ENCODE measurements around the gene CEP97.

The CEP97 gene

DNA sequence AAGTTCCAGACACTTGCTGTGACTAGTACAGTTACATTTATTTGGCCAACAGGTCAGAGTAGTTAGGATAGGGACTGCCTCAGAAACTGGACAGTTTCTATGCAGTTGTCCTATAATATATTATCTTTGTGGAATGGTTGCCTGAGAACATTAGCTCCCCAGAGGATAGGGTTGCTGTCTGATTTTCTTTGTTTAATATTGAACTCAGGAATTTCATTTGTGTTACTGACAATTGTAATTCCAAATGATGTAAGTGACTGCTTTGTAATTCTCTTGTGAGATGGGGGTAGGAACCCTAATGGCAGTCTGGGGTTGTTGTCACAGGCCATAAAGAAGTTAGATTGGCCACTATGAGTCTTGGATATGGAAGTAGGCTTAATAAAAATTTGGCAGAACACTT lies 56.8 kb downstream of the CEP97 start:
- H3K4me1 ChIP-seq (ENCODE audit: control insufficient read depth, insufficient read depth, low read length): peaks cover 21% of the 10 kb centered on the region
- H3K36me3 ChIP-seq (ENCODE audit: control insufficient read depth, insufficient read depth, low read length, severe bottlenecking): peaks cover 28% of the 10 kb centered on the region
- peak overlapping the region; percentile 88 for H3K4me3 ChIP-seq (ENCODE audit: low read length)
- H3K9ac ChIP-seq (ENCODE audit: low read length): no peak overlapping the region
- H3K27me3 ChIP-seq (replicated peaks; ENCODE audit: control insufficient read depth, insufficient read depth, low read length): no peaks in the 10 kb centered on the region
- H3K9me3 ChIP-seq (ENCODE audit: control insufficient read depth, low read length): no peaks in the 10 kb centered on the region
- peak; percentile 39 for DNase-seq (ENCODE audit: low read depth)

DNA sequence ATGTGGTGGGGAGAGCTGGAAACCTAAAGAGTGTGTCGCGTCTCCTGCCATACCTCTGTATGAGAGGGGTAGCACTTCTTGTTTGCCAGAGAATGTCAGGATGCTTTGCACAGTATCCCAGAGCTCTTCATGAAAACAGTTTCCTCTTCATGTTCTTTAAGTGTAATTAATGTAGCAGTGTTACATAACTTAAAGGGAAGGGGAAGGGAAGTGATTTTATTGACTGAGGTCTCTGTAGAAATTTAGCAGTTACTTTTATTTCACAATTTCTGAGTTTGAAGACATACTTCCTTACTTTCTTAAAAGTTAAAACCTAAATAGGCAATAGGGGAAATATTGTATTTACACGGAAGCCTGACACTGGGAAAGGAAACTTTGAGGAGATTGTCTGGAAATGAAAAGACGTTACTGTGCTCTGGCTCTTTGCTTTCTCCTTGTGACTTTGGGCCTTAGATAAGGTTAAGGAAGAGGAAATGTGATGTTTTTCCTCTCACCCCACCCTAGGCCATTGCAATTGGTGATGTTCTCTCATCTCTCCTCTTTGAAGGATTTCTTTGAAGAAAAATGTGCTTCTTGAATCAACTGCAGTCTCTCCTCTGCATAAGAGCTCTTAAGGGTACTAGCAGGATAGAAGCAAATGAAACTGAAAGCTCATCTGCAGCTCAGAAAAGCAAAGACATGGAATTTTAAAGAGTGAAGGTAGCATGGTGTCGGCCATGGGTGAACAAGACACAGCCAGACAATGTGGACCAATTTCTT lies 60.6 kb downstream of the CEP97 start:
- H3K36me3 ChIP-seq (ENCODE audit: control insufficient read depth, insufficient read depth, low read length, severe bottlenecking): peaks cover 44% of the 10 kb centered on the region
- no peaks in the 10 kb centered on the region for H3K9me3 ChIP-seq (ENCODE audit: control insufficient read depth, low read length)
- DNase-seq (ENCODE audit: low read depth): no peak
- H3K4me1 ChIP-seq (ENCODE audit: control insufficient read depth, insufficient read depth, low read length): peaks cover 15% of the 10 kb centered on the region
- no peak overlapping the region for H3K9ac ChIP-seq (ENCODE audit: low read length)
- no peak overlapping the region for H3K4me3 ChIP-seq (ENCODE audit: low read length)
- H3K27me3 ChIP-seq (replicated peaks; ENCODE audit: control insufficient read depth, insufficient read depth, low read length): no peaks in the 10 kb centered on the region

DNA sequence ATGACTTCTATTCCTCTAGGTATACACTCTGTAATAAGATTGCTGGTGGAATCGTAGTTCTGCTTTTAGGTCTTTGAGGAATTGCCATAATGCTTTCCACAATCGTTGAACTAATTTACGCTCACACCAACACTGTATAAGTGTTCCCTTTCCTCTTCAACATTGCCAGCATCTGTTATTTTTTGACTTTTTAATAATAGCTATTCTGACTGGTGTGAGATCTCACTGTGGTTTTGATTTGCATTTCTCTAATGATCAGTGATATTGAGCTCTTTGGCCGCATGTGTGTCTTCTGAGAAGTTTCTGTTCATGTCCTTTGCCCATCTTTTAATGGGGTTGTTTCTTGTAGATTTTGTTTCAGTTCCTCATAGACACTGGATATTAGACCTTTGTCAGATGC lies 67.4 kb downstream of the CEP97 start:
- Histone ChIP-seq H3K9ac (ENCODE audit: low read length) (no peak overlapping the region), H3K4me1 (ENCODE audit: control insufficient read depth, insufficient read depth, low read length) (no peaks in the 10 kb centered on the region), H3K4me3 (ENCODE audit: low read length) (no peak overlapping the region), H3K36me3 (ENCODE audit: control insufficient read depth, insufficient read depth, low read length, severe bottlenecking) (peaks cover 30% of the 10 kb centered on the region), H3K27me3 (replicated peaks; ENCODE audit: control insufficient read depth, insufficient read depth, low read length) (no peaks in the 10 kb centered on the region), H3K9me3 (ENCODE audit: control insufficient read depth, low read length) (peaks cover 10% of the 10 kb centered on the region)
- no peak for DNase-seq (ENCODE audit: low read depth)

DNA sequence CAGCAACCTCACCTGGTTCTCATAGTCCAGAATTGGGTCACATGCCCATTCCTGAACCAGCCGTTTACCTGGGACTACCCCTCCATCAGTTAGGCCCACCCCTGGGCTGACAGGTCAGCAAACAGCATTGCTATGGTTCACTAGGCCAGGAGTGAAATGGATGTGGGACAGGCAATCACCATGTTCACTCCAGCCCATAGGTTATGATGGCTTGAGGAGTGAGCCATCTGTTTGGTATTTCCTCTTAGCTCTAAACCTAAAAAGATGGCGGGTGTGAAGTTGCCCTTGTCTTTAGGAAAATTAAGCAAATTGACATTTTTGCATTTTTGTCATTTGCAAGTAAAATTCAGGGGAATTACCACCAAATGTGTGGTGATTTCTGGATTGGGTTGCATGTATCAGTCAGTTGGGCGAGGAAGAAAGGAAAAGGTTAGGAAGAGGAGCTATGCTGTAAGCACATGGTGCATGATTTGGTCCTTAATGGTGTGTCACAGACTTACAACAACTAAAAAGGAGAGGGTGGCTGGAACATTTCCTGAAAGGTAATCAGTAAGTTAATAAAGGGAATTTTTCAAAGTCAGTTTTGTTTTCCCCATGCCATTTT lies 71.8 kb downstream of the CEP97 start:
- Histone ChIP-seq H3K9me3 (ENCODE audit: control insufficient read depth, low read length) (peaks cover 10% of the 10 kb centered on the region), H3K4me1 (ENCODE audit: control insufficient read depth, insufficient read depth, low read length) (no peaks in the 10 kb centered on the region), H3K36me3 (ENCODE audit: control insufficient read depth, insufficient read depth, low read length, severe bottlenecking) (peaks cover 13% of the 10 kb centered on the region)

DNA sequence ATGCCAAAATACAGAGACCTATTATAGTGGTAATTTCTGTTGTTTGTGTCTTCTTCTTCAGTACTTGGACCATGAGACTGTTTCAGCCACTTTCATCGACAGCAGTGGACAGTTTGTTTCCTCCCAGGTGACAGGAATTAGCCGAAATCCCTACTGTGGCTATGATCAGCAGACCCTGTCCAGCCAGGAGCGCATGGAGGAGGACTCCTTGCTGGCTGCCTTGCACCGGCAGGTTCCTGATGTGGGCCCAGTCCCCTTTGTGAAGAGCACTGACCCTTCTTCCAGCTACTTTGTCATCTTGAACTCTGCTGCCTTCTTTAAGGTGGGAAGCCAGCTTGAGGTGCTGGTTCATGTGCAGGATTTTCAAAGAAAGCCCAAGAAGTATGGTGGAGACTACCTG lies 76.8 kb downstream of the CEP97 start:
- peaks cover 14% of the 10 kb centered on the region for H3K4me1 ChIP-seq (ENCODE audit: control insufficient read depth, insufficient read depth, low read length)
- no peak for DNase-seq (ENCODE audit: low read depth)
- no peaks in the 10 kb centered on the region for H3K27me3 ChIP-seq (replicated peaks; ENCODE audit: control insufficient read depth, insufficient read depth, low read length)
- no peak overlapping the region for H3K9ac ChIP-seq (ENCODE audit: low read length)
- no peaks in the 10 kb centered on the region for H3K9me3 ChIP-seq (ENCODE audit: control insufficient read depth, low read length)
- H3K4me3 ChIP-seq (ENCODE audit: low read length): no peak overlapping the region
- peaks cover 11% of the 10 kb centered on the region for H3K36me3 ChIP-seq (ENCODE audit: control insufficient read depth, insufficient read depth, low read length, severe bottlenecking)

More for the DNA sequence above, 71.8 kb downstream of the CEP97 start:
- DNase-seq (ENCODE audit: low read depth): no peak
- H3K27me3 ChIP-seq (replicated peaks; ENCODE audit: control insufficient read depth, insufficient read depth, low read length): no peaks in the 10 kb centered on the region
- H3K4me3 ChIP-seq (ENCODE audit: low read length): no peak overlapping the region
- H3K9ac ChIP-seq (ENCODE audit: low read length): no peak overlapping the region

DNA sequence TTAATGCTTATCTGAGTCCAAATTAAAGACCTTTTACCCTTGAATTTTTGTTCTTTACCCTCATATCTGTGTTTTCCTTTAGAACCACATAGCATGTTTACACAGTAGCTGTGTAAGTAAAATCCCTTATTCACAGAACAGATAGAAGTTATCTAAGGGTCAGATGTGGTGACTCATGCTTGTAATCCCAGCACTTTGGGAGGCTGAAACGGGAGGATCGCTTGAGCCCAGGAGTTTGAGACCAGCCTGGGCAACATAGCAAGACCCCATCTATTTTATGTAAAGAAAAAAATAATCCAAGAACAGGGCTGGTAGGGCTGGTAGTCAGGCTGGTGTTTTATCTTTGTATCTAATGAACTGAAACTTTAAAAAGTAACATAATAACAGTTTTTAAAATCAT lies 77.8 kb downstream of the CEP97 start:
- Histone ChIP-seq H3K36me3 (ENCODE audit: control insufficient read depth, insufficient read depth, low read length, severe bottlenecking) (peaks cover 11% of the 10 kb centered on the region), H3K9ac (ENCODE audit: low read length) (no peak overlapping the region), H3K27me3 (replicated peaks; ENCODE audit: control insufficient read depth, insufficient read depth, low read length) (no peaks in the 10 kb centered on the region), H3K4me3 (ENCODE audit: low read length) (no peak overlapping the region), H3K9me3 (ENCODE audit: control insufficient read depth, low read length) (no peaks in the 10 kb centered on the region), H3K4me1 (ENCODE audit: control insufficient read depth, insufficient read depth, low read length) (peaks cover 23% of the 10 kb centered on the region)
- DNase-seq (ENCODE audit: low read depth): no peak

DNA sequence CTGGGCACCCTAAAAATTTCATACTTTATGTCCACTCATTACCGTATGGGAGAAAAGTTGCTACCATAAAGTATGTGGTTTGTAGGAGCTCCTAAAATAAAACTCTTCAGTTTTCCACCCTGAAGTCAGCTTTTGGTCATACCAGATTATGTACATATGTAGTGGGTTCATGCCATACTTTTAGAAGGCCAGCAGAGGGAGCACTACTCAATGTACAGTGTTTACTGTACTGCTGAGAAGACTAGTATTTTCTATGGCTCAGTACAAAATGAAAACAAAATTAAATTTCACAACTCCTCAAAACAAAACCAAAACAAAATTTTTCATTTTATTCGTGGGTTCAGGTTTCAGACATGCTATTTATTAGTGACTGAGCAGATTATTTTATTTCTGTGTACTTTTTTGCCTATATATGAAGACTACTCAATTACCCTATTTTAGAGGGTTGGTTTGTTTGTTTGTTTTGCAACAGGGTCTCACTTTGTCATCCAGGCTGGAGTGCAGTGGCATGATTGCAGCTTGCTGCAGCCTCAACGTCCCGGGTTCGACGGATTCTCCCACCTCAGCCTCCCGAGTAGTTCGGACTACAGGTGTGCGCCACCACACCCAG lies 78.9 kb downstream of the CEP97 start:
- Histone ChIP-seq H3K4me1 (ENCODE audit: control insufficient read depth, insufficient read depth, low read length) (peaks cover 23% of the 10 kb centered on the region), H3K9me3 (ENCODE audit: control insufficient read depth, low read length) (no peaks in the 10 kb centered on the region), H3K9ac (ENCODE audit: low read length) (peak overlapping the region; percentile 7), H3K27me3 (replicated peaks; ENCODE audit: control insufficient read depth, insufficient read depth, low read length) (no peaks in the 10 kb centered on the region), H3K4me3 (ENCODE audit: low read length) (peak overlapping the region; percentile 19), H3K36me3 (ENCODE audit: control insufficient read depth, insufficient read depth, low read length, severe bottlenecking) (peaks cover 11% of the 10 kb centered on the region)
- peak; percentile 95 for DNase-seq (ENCODE audit: low read depth)

DNA sequence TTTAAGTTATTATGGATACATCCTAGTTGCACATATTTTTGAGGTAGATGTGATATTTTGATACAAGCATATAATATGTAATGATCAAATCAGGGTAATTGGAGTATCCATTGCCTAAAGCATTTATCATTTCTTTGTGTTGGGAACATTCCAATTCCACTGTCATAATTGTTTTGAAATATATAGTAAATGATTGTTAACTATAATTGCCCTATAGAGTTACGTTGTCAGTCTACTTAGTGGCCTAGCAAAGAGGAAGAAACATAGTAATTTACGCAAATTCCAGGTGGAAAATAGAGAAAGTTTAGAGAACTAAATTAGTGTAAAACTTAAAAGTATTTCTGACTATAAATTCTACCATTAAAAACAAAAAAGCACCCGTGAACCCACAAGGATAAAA lies 79.5 kb downstream of the CEP97 start:
- H3K27me3 ChIP-seq (replicated peaks; ENCODE audit: control insufficient read depth, insufficient read depth, low read length): no peaks in the 10 kb centered on the region
- no peak for DNase-seq (ENCODE audit: low read depth)
- H3K4me1 ChIP-seq (ENCODE audit: control insufficient read depth, insufficient read depth, low read length): peaks cover 23% of the 10 kb centered on the region
- H3K9me3 ChIP-seq (ENCODE audit: control insufficient read depth, low read length): no peaks in the 10 kb centered on the region
- H3K9ac ChIP-seq (ENCODE audit: low read length): no peak overlapping the region
- peaks cover 11% of the 10 kb centered on the region for H3K36me3 ChIP-seq (ENCODE audit: control insufficient read depth, insufficient read depth, low read length, severe bottlenecking)
- H3K4me3 ChIP-seq (ENCODE audit: low read length): no peak overlapping the region

DNA sequence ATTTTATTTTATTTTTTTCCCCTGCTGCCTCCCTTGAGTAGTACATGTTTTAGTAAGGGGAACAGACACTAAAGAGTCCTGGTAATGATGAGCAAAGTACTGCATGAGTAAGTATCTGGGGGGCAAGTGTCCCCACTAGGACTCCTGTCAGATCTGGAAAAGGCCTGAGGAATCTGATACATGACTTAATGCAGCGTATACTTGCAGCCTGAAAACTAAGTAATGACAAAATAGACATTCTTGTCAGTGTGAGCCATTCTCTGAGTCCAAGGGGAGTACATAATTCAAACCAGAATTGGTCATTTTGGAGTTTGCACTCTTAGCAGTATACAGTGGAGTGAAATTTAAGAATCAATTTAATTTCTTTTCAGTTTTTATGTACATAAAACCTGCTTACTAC lies 82.1 kb downstream of the CEP97 start:
- Histone ChIP-seq H3K27me3 (replicated peaks; ENCODE audit: control insufficient read depth, insufficient read depth, low read length) (no peaks in the 10 kb centered on the region), H3K9me3 (ENCODE audit: control insufficient read depth, low read length) (no peaks in the 10 kb centered on the region), H3K9ac (ENCODE audit: low read length) (peak overlapping the region; percentile 23), H3K36me3 (ENCODE audit: control insufficient read depth, insufficient read depth, low read length, severe bottlenecking) (peaks cover 5% of the 10 kb centered on the region), H3K4me3 (ENCODE audit: low read length) (no peak overlapping the region), H3K4me1 (ENCODE audit: control insufficient read depth, insufficient read depth, low read length) (peaks cover 33% of the 10 kb centered on the region)
- no peak for DNase-seq (ENCODE audit: low read depth)

DNA sequence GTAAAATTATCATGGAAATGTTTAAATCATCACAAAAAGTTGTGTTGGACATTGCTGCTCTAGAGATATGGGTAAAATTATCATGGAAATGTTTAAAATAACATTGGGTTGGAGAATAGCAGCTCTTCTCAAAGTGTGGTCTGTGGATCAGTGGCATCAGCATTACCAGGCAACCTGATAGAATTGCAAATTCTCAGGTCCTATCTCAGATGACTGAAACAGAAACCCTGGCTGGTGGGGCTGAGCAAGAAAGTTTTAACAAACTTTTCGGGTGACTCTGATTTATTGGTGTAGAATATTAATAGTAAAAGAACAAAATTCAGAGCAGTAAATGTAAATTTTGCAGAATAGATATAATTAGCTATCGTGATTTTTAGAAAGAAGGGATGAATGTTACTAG lies 83.5 kb downstream of the CEP97 start:
- Histone ChIP-seq H3K4me1 (ENCODE audit: control insufficient read depth, insufficient read depth, low read length) (peaks cover 33% of the 10 kb centered on the region), H3K27me3 (replicated peaks; ENCODE audit: control insufficient read depth, insufficient read depth, low read length) (no peaks in the 10 kb centered on the region), H3K9me3 (ENCODE audit: control insufficient read depth, low read length) (no peaks in the 10 kb centered on the region), H3K9ac (ENCODE audit: low read length) (no peak overlapping the region), H3K4me3 (ENCODE audit: low read length) (no peak overlapping the region), H3K36me3 (ENCODE audit: control insufficient read depth, insufficient read depth, low read length, severe bottlenecking) (no peaks in the 10 kb centered on the region)
- DNase-seq (ENCODE audit: low read depth): no peak

DNA sequence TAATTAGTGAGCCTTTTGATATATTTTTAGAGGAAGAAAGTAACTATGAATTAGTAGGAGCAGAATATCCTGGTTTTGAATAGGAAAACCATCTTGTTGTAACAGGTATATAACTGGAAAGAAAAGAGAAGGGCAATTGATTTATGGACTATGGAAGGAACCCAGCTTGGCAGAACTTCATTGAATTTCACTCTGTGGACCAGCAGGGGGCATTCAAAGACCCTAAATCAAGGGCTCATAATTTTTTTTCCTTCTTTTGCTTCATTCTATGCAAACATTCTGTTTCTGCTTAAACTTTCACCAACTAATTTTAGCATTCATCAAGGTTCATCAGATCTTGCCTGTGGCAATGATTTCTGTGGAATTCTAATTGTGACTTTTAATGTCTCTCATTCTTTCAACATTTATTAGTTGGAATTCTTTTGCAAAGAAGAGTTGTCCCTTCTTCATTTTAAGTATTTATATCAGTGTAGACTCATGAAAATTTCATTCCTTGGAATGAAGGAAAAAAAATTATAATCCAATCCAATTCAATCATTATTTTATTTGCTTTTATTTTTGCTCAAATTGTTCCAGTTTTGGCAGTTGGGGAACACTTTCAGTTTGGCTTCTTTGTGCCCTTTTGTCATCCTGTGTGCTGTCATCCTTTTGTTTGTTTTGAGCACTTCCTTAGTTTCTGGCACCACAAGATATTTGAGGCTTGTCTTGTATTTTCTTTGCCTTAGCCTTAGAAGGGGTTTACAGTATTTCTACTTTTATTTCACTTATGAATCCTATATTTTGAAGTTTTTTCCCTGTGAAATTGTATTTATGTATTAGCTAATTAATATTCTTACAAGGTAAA lies 85.0 kb downstream of the CEP97 start:
- Histone ChIP-seq H3K4me3 (ENCODE audit: low read length) (no peak overlapping the region), H3K27me3 (replicated peaks; ENCODE audit: control insufficient read depth, insufficient read depth, low read length) (no peaks in the 10 kb centered on the region), H3K9me3 (ENCODE audit: control insufficient read depth, low read length) (no peaks in the 10 kb centered on the region), H3K36me3 (ENCODE audit: control insufficient read depth, insufficient read depth, low read length, severe bottlenecking) (no peaks in the 10 kb centered on the region), H3K9ac (ENCODE audit: low read length) (peak overlapping the region; percentile 39), H3K4me1 (ENCODE audit: control insufficient read depth, insufficient read depth, low read length) (peaks cover 33% of the 10 kb centered on the region)
- peak; percentile 74 for DNase-seq (ENCODE audit: low read depth)

All from adipocyte (in vitro differentiated cells).